ENCODE data around the gene TAF10. TPM values are rescaled to one million over a fixed set of nuclear protein-coding genes. Genes with fewer than 3 reads are reported as not detected.

TAF10 gene
- total RNA-seq, 1 experiment from 2014 or later = 187 TPM

DNA sequence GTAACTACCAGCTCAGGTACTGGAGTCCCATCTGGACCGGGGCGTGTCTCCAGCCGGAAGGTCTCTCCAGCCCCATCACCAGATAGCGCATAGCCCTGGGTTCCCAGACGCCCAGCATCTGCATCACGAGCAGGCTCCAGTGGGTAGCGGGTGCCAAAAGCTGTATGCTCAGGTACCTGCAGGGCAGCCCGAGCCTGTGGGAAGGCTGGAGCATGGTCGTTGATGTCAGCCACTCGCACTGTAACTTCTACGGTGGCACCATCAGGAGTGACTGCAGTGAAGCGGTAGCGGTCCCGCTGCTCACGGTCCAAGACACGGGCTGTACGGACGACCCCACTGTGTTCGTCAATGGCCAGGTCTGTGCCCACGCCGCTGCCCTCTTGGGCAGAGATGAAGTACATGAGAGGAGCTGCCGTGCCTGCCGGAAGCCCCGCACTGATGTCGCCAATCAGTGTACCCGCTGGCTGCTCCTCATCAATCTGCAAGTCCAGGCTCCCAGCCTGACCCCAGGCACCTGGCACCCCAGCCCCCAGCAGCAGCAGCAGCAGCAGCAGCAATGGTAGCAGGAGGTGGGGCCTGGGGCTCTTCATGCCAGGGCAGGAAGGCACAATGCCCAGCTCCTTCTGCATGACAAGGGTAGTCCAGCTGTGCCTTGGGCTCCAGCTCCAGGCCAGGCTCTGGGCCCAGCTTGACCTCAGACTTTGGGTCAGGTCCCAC is 29.1 kb upstream of the TAF10 start:
- intact Hi-C loops (cut with micrococcal nuclease; ENCODE audit: unreplicated experiment) = no loop called here
- Mint-ChIP-seq H3K27me3 (ENCODE audit: unreplicated experiment) (peaks cover 12% of the 10 kb centered on the region), H3K4me1 (ENCODE audit: low read depth, unreplicated experiment) (no peaks in the 10 kb centered on the region), H3K36me3 (ENCODE audit: insufficient read depth, unreplicated experiment) (no peaks in the 10 kb centered on the region), H3K9me3 (ENCODE audit: low read depth, unreplicated experiment) (no peaks in the 10 kb centered on the region), H3K27ac (ENCODE audit: unreplicated experiment) (no peak overlapping the region), H3K4me3 (ENCODE audit: low read depth, unreplicated experiment) (no peak overlapping the region)
- DNase-seq = no peak
- CTCF ChIA-PET = no interaction called here
- no TSS peak for BruUV-seq (replicated peaks)
- TF ChIP-seq, protein P1, sequence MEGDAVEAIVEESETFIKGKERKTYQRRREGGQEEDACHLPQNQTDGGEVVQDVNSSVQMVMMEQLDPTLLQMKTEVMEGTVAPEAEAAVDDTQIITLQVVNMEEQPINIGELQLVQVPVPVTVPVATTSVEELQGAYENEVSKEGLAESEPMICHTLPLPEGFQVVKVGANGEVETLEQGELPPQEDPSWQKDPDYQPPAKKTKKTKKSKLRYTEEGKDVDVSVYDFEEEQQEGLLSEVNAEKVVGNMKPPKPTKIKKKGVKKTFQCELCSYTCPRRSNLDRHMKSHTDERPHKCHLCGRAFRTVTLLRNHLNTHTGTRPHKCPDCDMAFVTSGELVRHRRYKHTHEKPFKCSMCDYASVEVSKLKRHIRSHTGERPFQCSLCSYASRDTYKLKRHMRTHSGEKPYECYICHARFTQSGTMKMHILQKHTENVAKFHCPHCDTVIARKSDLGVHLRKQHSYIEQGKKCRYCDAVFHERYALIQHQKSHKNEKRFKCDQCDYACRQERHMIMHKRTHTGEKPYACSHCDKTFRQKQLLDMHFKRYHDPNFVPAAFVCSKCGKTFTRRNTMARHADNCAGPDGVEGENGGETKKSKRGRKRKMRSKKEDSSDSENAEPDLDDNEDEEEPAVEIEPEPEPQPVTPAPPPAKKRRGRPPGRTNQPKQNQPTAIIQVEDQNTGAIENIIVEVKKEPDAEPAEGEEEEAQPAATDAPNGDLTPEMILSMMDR (IDR thresholded peaks at IDR 0.05; ENCODE audit: unreplicated experiment) = no peak

DNA sequence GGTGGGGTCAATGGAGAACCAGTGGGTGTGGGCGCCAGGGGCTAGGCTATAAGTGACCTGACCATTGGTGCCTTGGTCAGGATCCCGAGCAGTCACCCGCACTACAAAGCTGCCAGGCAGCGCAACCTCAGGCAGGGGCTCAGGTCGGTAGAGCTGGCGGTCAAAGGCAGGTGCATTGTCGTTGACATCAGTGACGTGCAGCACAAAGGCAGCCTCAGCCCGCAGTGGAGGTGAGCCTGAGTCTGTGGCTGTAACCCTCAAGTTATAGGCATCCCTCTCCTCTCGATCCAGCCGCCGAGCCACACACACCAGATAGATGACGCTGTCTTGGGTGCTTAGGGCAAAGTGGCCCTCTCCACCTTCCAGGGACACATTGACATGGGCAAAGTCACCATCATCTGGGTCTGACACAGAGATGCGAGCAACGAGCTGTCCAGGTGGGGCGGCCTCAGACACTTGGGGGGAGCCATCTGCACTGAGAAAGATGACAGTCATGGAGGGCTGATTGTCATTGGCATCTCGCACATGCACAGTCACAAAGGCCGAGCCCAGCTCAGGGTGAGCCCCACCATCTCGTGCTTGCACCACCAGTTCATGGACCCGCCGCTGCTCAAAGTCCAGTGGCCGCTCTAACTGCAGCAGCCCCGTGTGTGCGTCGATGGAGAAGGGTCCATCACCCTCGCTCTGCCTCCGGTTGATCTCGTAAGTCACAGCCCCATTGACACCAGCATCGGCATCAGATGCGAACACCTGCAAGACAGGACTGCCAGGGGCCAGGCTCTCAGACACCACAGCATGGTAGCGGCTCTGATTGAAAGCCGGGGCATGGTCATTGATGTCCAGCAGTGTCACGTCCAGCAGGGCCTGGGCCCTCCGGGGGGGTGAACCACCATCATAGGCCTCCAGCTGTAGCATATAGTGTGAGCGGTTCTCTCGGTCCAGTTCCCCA is 28.3 kb upstream of the TAF10 start:
- TF ChIP-seq, protein P1 (IDR thresholded peaks at IDR 0.05; ENCODE audit: unreplicated experiment) = no peak
- intact Hi-C loops (cut with micrococcal nuclease; ENCODE audit: unreplicated experiment) = no loop called here
- H3K36me3 Mint-ChIP-seq (ENCODE audit: insufficient read depth, unreplicated experiment) = no peaks in the 10 kb centered on the region
- H3K9me3 Mint-ChIP-seq (ENCODE audit: low read depth, unreplicated experiment) = no peaks in the 10 kb centered on the region
- H3K27ac Mint-ChIP-seq (ENCODE audit: unreplicated experiment) = no peak overlapping the region
- CTCF ChIA-PET = no interaction called here
- no peak for DNase-seq
- H3K27me3 Mint-ChIP-seq (ENCODE audit: unreplicated experiment) = peaks cover 12% of the 10 kb centered on the region
- no peaks in the 10 kb centered on the region for H3K4me1 Mint-ChIP-seq (ENCODE audit: low read depth, unreplicated experiment)
- H3K4me3 Mint-ChIP-seq (ENCODE audit: low read depth, unreplicated experiment) = no peak overlapping the region
- no TSS peak for BruUV-seq (replicated peaks)

DNA sequence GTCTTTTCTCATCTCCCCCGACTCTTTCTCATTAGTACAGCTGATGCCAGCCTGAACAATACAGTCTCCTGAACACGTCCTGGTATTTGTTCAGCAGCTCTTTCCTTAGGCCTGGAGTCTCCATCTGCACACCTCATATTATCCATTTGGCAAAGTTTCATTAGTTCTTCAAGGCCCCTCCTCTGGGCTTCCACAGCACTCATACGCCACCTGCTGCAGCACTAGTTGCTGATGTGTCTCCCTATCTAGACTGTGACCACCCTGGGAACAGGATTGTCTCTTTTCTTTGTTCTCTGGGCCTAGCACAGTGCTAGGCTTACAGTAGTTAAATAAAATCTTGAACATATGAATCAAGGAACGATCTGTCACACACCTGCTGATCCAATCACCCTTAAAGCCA is 26.4 kb upstream of the TAF10 start:
- Mint-ChIP-seq H3K27me3 (ENCODE audit: unreplicated experiment) (peaks cover 12% of the 10 kb centered on the region), H3K9me3 (ENCODE audit: low read depth, unreplicated experiment) (no peaks in the 10 kb centered on the region), H3K4me1 (ENCODE audit: low read depth, unreplicated experiment) (no peaks in the 10 kb centered on the region), H3K4me3 (ENCODE audit: low read depth, unreplicated experiment) (no peak overlapping the region), H3K36me3 (ENCODE audit: insufficient read depth, unreplicated experiment) (no peaks in the 10 kb centered on the region), H3K27ac (ENCODE audit: unreplicated experiment) (no peak overlapping the region)
- BruUV-seq (replicated peaks) = no TSS peak
- CTCF ChIA-PET = interaction anchor here (0.9 kb wide), 1 partner anchor 33 kb away, joined by 3 read pairs; no protein-coding TSS in a partner anchor
- intact Hi-C loops (cut with micrococcal nuclease; ENCODE audit: unreplicated experiment) = no loop called here
- TF ChIP-seq, protein P1 (IDR thresholded peaks at IDR 0.05; ENCODE audit: unreplicated experiment) = no peak
- DNase-seq = no peak

DNA sequence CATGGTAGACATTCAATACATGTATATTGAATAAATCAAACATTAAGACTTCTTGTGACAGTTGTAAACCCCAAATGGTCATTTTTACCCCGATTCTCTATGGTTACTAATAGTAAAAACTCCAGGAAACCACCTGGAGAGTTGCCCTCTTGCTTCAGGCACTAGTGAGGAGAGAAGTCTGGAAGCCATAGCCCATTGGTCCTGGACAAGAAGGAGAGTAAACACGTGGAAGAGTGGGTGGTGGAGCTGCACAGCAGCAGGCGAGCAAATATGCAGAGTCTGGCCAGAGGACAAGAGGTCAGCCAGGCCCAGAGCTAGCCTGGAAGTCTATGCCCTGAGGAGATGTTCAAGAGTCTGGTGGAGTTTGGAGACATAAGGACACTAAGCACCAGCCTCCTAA is 25.9 kb upstream of the TAF10 start:
- no peaks in the 10 kb centered on the region for H3K4me1 Mint-ChIP-seq (ENCODE audit: low read depth, unreplicated experiment)
- TF ChIP-seq, protein P1 (IDR thresholded peaks at IDR 0.05; ENCODE audit: unreplicated experiment) = no peak
- no peak overlapping the region for H3K27ac Mint-ChIP-seq (ENCODE audit: unreplicated experiment)
- intact Hi-C loops (cut with micrococcal nuclease; ENCODE audit: unreplicated experiment) = no loop called here
- BruUV-seq (replicated peaks) = no TSS peak
- DNase-seq = no peak
- H3K4me3 Mint-ChIP-seq (ENCODE audit: low read depth, unreplicated experiment) = no peak overlapping the region
- H3K27me3 Mint-ChIP-seq (ENCODE audit: unreplicated experiment) = peaks cover 12% of the 10 kb centered on the region
- H3K36me3 Mint-ChIP-seq (ENCODE audit: insufficient read depth, unreplicated experiment) = no peaks in the 10 kb centered on the region
- no peaks in the 10 kb centered on the region for H3K9me3 Mint-ChIP-seq (ENCODE audit: low read depth, unreplicated experiment)
- CTCF ChIA-PET = no interaction called here

Measured in Calu3 (cell line).